Choroid plexus epithelial cell (primary cell): ENCODE measurements around the gene TRMO.

Source experiments
- DNase-seq: peaks from one replicate; pipeline ENCODE4 v3.0.0-alpha.2; 2010; ENCODE audit warnings: low read depth
- H3K4me3 ChIP-seq: 2 replicates; pipeline ENCODE4 v1.5.1; 2011; ENCODE audit warnings: low read depth, mild to moderate bottlenecking, control low read depth, low read length, moderate library complexity
- TF ChIP-seq, protein P1 (sequence below): conservative IDR thresholded peaks from 2 replicates; pipeline ENCODE4 v1.5.1; 2011; ENCODE audit warnings: low read depth, mild to moderate bottlenecking, control low read depth, inconsistent platforms, low read length, moderate library complexity

Gene TRMO

DNA sequence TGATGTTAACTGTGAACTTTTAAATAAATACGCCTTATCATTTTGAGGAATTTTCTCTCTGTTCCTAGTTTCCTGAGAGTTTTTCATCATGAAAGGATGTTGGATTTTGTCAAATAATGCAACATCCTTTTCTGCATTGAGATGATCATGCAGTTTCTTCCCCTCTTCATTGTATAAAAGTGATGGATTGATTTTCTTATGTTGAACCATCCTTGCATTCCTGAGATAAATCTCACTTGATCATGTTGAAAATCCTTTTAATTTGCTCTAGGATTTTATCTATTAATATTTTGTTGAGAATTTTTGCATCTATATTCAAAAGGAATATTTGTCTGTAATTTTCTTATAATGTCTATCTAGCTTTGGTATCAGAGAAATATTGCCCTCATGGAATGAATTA is 56.0 kb downstream of the TRMO start:
- no peak overlapping the region for H3K4me3 ChIP-seq
- TF ChIP-seq, protein P1, sequence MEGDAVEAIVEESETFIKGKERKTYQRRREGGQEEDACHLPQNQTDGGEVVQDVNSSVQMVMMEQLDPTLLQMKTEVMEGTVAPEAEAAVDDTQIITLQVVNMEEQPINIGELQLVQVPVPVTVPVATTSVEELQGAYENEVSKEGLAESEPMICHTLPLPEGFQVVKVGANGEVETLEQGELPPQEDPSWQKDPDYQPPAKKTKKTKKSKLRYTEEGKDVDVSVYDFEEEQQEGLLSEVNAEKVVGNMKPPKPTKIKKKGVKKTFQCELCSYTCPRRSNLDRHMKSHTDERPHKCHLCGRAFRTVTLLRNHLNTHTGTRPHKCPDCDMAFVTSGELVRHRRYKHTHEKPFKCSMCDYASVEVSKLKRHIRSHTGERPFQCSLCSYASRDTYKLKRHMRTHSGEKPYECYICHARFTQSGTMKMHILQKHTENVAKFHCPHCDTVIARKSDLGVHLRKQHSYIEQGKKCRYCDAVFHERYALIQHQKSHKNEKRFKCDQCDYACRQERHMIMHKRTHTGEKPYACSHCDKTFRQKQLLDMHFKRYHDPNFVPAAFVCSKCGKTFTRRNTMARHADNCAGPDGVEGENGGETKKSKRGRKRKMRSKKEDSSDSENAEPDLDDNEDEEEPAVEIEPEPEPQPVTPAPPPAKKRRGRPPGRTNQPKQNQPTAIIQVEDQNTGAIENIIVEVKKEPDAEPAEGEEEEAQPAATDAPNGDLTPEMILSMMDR = no peak
- no peak for DNase-seq

DNA sequence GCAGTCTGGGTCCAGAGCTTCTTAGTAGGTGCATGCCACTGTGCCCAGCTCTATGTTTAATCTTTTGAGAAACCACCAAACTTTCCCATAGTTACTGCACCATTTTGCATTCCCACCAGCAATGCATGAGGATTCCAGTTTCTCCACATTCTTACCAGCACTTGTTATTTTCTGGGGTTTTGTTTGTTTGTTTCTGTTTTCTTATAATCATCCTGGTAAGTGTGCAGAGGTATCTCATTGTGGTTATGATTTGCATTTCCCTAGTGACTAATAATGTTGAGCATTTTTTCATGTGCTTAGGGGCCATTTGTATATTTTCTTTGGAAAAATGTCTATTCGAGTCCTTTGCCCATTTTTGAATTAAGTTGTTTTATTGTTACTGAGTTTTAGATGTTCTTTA is 57.9 kb downstream of the TRMO start:
- H3K4me3 ChIP-seq = no peak overlapping the region
- no peak for DNase-seq
- TF ChIP-seq, protein P1 = no peak

DNA sequence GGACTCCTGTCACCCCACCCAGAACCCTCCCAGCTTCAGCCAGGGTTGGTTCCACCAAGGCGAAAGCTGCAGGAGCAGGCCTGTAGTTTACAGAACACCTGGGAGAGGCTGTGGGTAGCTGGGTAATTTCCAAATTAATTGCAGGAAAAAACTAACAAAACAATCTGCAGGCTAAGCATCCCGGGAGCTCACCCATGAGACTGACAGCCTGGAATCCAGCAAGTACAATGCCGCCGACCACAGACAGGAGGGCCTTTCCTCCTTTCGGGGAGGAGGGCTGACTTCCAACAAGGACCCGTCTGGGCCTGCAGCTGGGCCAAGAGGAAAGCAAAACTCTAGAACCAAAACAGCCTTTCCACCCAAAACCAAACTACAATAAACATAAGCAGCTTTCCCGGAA is 59.0 kb downstream of the TRMO start:
- no peak overlapping the region for H3K4me3 ChIP-seq
- TF ChIP-seq, protein P1 = no peak
- DNase-seq = no peak

DNA sequence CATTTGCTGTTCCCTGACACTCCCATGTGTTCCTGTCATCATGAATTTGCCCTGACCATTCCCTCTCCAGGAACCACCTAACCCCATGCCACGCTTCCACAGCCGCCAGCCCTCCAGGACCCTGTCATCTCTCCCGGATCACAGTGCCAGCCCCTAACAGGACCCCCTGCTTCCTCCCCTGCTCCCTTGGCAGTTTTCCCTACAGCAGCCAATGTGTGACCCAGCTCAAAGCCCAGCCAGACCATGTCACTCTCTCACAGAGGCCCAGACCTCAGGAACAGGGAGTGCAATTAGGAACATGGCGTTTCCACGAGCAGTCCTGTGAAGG is 61.2 kb downstream of the TRMO start:
- DNase-seq = no peak

DNA sequence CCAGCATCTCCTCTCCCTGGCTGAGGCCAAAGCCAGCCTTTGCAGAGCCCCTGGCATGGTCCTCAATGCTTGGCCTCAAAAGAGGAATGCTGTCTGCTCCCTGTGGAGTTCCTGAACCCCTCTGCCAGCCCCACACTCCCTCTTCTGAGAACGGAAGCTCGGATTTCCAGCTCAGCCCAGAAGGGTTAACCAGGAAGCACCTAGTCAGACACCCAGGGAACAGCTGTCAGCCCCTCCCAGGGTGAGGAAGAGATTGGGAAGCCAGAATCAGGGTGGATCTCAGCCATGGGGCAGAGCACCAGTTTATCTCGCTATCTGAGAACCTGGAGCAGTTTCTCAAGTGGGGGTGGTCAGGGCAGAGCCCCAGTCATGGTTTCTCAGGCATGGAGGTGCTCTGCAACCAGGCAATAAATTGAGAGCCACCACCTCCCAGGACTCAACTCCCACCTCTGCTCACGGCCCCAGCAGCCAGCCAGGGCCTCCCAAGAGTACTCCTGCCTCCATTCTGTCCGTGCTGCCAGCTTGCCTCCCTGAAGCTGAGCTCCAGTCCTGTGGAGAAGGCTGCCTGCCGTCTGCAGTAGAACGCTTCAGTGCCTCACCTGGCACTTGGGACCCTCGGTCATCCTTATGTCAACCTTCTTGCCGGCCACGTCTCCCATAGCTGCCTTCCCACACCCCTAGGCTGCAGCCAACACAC is 61.7 kb downstream of the TRMO start:
- TF ChIP-seq, protein P1 = no peak
- DNase-seq = no peak
- H3K4me3 ChIP-seq = no peak overlapping the region

More for the DNA sequence above, 61.2 kb downstream of the TRMO start:
- TF ChIP-seq, protein P1 = no peak
- H3K4me3 ChIP-seq = no peak overlapping the region

DNA sequence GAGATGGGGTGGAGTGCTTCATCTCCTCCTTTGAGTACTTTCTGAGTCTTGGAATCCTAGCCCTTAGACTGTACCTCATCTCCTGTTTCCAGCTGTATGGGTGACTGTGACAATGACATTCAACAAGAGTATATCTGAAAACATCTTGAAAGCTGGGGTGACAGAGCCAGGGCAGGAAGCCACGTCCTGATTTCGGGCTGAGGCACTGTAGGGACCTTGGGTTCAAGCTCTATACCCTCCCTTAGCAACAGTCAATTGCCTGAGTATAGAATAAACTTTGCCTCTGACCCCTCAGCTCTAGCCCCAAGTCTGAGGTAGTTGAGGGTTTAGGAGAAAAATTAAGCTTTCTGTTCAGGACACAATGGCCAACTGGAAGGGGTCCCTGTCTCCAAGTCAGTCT is 63.0 kb downstream of the TRMO start:
- H3K4me3 ChIP-seq = no peak overlapping the region
- no peak for DNase-seq
- TF ChIP-seq, protein P1 = no peak

DNA sequence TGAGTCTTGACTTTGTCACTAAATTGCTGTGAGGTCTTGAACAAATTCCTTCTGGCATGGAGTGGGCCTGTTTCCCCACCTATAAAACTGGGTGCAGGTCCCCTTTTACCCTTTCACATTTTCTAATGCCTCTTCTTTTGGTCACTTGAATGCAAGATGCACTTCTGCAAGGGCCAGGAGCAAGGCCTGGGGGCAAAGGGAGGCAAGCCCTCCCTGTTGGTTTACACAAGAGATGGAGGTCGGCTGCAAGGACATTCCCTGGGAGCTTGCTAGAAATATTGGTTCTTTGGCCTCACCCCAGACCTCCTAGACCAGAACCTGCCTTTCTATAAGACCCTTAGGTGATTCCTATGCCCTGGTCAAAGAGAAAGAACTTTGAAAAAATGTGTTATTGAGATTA is 63.5 kb downstream of the TRMO start:
- TF ChIP-seq, protein P1 = no peak
- no peak overlapping the region for H3K4me3 ChIP-seq
- DNase-seq = no peak
